IMR-90 (cell line): ENCODE data around the gene PTPRG. TPM values are rescaled to one million over a fixed set of nuclear protein-coding genes. Genes with fewer than 3 reads are reported as not detected.

Experiments used
- ATAC-seq: fragments of 200-7000 bp; cut with Tn5 transposase; 2 replicates; pipeline ENCODE4 v1.9.1; 2020; ENCODE audit warnings: low read depth, mild to moderate bottlenecking, moderate library complexity
- BruUV-seq: library from RNA; stranded (reverse); fragments of 400-500 nt; replicated peaks from 2 replicates; lab custom pipeline; 2021; lab: Mats Ljungman, UMichigan
- CTCF ChIA-PET: fragments of 300-600 bp; formaldehyde crosslinking; extraction: SDS; loops from one replicate; lab custom pipeline; 2021; ENCODE audit warnings: antibody characterized with exemption; lab: Yijun Ruan, JAX
- POLR2A ChIA-PET: fragments of 300-600 bp; sonication (Branson Sonifier 250); formaldehyde crosslinking; loops from one replicate; lab custom pipeline; 2022; ENCODE audit warnings: antibody characterized with exemption; ENCODE audit not compliant: unreplicated experiment; lab: Charles Lee
- DNase-seq: peaks from one replicate; pipeline ENCODE4 v3.0.0; 2013
- H2AFZ ChIP-seq: replicated peaks from 2 replicates; pipeline ENCODE3; 2013; ENCODE audit warnings: low read length, mild to moderate bottlenecking; ENCODE audit not compliant: poor library complexity
- H2AK5ac ChIP-seq: 2 replicates; pipeline ENCODE4 v1.6.1; 2013; ENCODE audit warnings: low read depth, low read length, inconsistent platforms
- H2AK9ac ChIP-seq: replicated peaks from 2 replicates; pipeline ENCODE3; 2013; ENCODE audit warnings: mild to moderate bottlenecking, low read depth, low read length, moderate library complexity; ENCODE audit not compliant: poor library complexity
- H2BK120ac ChIP-seq: 2 replicates; pipeline ENCODE4 v1.6.1; 2013; ENCODE audit warnings: low read depth, low read length, inconsistent platforms
- H2BK15ac ChIP-seq: 3 replicates; pipeline ENCODE4 v1.6.1; 2013; ENCODE audit warnings: low read depth, low read length, inconsistent platforms
- H2BK20ac ChIP-seq: 2 replicates; pipeline ENCODE4 v1.6.1; 2013; ENCODE audit warnings: low read depth, mild to moderate bottlenecking, inconsistent platforms, low read length, moderate library complexity
- H2BK5ac ChIP-seq: 2 replicates; pipeline ENCODE4 v1.6.1; 2013; ENCODE audit warnings: mild to moderate bottlenecking, low read depth, low read length, inconsistent platforms; ENCODE audit not compliant: poor library complexity, severe bottlenecking
- H3K14ac ChIP-seq: replicated peaks from 2 replicates; pipeline ENCODE4 v1.6.1; 2013; ENCODE audit warnings: low read depth, low read length, inconsistent platforms
- H3K18ac ChIP-seq: 2 replicates; pipeline ENCODE4 v1.6.1; 2013; ENCODE audit warnings: low read depth, low read length, control low read depth
- H3K23ac ChIP-seq: 2 replicates; pipeline ENCODE4 v1.6.1; 2013; ENCODE audit warnings: low read depth, low read length, inconsistent platforms
- H3K27ac ChIP-seq: 2 replicates; pipeline ENCODE4 v1.5.1; 2013; ENCODE audit warnings: mild to moderate bottlenecking, control low read depth, low read length; ENCODE audit not compliant: insufficient read depth
- H3K27me3 ChIP-seq: 2 replicates; pipeline ENCODE4 v1.6.1; 2013; ENCODE audit warnings: low read length; ENCODE audit not compliant: control insufficient read depth, insufficient read depth
- H3K36me3 ChIP-seq: 2 replicates; pipeline ENCODE4 v1.6.1; 2013; ENCODE audit warnings: low read length, mixed read lengths; ENCODE audit not compliant: control insufficient read depth, insufficient read depth
- H3K4ac ChIP-seq: 2 replicates; pipeline ENCODE4 v1.6.1; 2013; ENCODE audit warnings: low read depth, low read length, inconsistent platforms
- H3K4me1 ChIP-seq: 2 replicates; pipeline ENCODE4 v1.6.1; 2013; ENCODE audit warnings: low read length, mixed read lengths; ENCODE audit not compliant: control insufficient read depth, insufficient read depth
- H3K4me2 ChIP-seq: 2 replicates; pipeline ENCODE4 v1.6.1; 2013; ENCODE audit warnings: low read depth, mild to moderate bottlenecking, control low read depth, low read length, moderate library complexity
- H3K4me3 ChIP-seq: 2 replicates; pipeline ENCODE4 v1.5.1; 2013; ENCODE audit warnings: low read depth, mild to moderate bottlenecking, control low read depth, low read length, moderate library complexity; ENCODE audit not compliant: insufficient read depth
- H3K56ac ChIP-seq: 2 replicates; pipeline ENCODE4 v1.6.1; 2013; ENCODE audit warnings: low read length, inconsistent platforms; ENCODE audit not compliant: insufficient read depth; ENCODE audit errors: extremely low read depth
- H3K79me1 ChIP-seq, 2 experiments: 2 replicates each; pipeline ENCODE4 v1.6.1; 2013; ENCODE audit warnings: low read length in 2 of 2, inconsistent platforms in 1 of 2, low read depth in 1 of 2
- H3K9ac ChIP-seq: 2 replicates; pipeline ENCODE4 v1.6.1; 2013; ENCODE audit warnings: low read depth, low read length, control low read depth
- H3K9me1 ChIP-seq: 2 replicates; pipeline ENCODE4 v1.6.1; 2013; ENCODE audit warnings: low read length, inconsistent platforms; ENCODE audit not compliant: insufficient read depth
- H3K9me3 ChIP-seq: 2 replicates; pipeline ENCODE4 v1.6.1; 2013; ENCODE audit warnings: low read length; ENCODE audit not compliant: control insufficient read depth, insufficient read depth
- H4K20me1 ChIP-seq: 2 replicates; pipeline ENCODE4 v1.6.1; 2013; ENCODE audit warnings: low read length, inconsistent platforms; ENCODE audit not compliant: insufficient read depth
- H4K5ac ChIP-seq: 2 replicates; pipeline ENCODE4 v1.6.1; 2013; ENCODE audit warnings: mild to moderate bottlenecking, low read depth, low read length, control low read depth
- H4K8ac ChIP-seq, 2 experiments: 2 replicates each; pipeline ENCODE4 v1.6.1; 2013; ENCODE audit warnings: low read depth in 2 of 2, low read length in 2 of 2, control low read depth in 1 of 2, inconsistent platforms in 1 of 2
- H4K91ac ChIP-seq: 2 replicates; pipeline ENCODE4 v1.6.1; 2013; ENCODE audit warnings: low read depth, low read length, inconsistent platforms; ENCODE audit not compliant: insufficient read depth
- WGBS, 2 experiments: methylation state at CpG; one replicate each; pipeline versions ENCODE4 v1.1.5 to v1.1.7; 2013; ENCODE audit warnings: missing lambda C conversion rate in 2 of 2; ENCODE audit not compliant: insufficient read length in 1 of 2; ENCODE audit errors: extremely low coverage in 2 of 2; 5-methylcytosine and 5-hydroxymethylcytosine counted together
- dilution Hi-C: fragments of 300-500 bp; cut with HindIII; formaldehyde crosslinking; loops from one replicate; pipeline ENCODE4 v1.14.3; 2018; ENCODE audit warnings: low sequenced_read_pairs; ENCODE audit not compliant: unreplicated experiment
- in situ Hi-C: fragments of 300-500 bp; cut with MboI; formaldehyde crosslinking; loops from 3 replicates; pipeline ENCODE4 v1.14.3; 2019; ENCODE audit warnings: low sequenced_read_pairs, inconsistent platforms, mixed read lengths
- intact Hi-C: fragments of 100-400 bp; cut with micrococcal nuclease; formaldehyde crosslinking; loops from 2 replicates; pipeline ENCODE4 v1.10.0; 2022
- polyA plus RNA-seq, 3 experiments: library from polyadenylated mRNA; depleted of rRNA; stranded (reverse); fragments of >200 nt; gene quantifications; 2 replicates each; pipeline ENCODE4 v1.2.3, GENCODE V29; 2012; ENCODE audit warnings: low replicate concordance in 1 of 3
- total RNA-seq: library from RNA; depleted of rRNA; stranded (reverse); fragments of >200 nt; gene quantifications from 2 replicates; pipeline ENCODE4 v1.2.3, GENCODE V29; 2012
- TF ChIP-seq, protein P1 (sequence below): fragments of 150-350 bp; IDR thresholded peaks from 2 replicates; pipeline ENCODE4 v1.6.1; 2017; ENCODE audit warnings: mild to moderate bottlenecking, antibody characterized with exemption, low read length, low read depth

PTPRG gene
- total and polyA plus RNA-seq, 2 of the 4 experiments (the other 2 are of a cell fraction) = 7.7 to 31.0 TPM

DNA sequence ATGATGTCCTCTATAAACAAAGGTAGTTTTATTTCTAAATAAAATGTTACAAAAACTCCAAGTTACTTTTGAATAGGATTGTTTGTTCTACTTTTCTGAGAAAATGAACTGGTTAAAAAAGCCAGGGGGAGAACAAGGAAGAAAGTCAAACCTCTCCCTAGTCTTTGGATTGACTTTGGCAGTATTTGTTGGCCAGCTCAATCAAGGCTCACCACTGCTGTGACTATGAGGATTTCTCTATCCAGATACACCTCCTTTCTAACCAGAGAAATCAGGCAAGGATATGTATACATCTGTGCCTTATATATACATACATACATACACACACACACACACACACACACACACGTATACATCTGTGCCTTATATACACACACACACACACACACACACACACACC, 704.2 kb downstream of the PTPRG start:
- Histone ChIP-seq H4K91ac (no peak overlapping the region), H3K27ac (no peak overlapping the region), H3K23ac (no peak overlapping the region), H2BK20ac (no peak overlapping the region), H4K8ac (no peak overlapping the region), H3K56ac (no peak overlapping the region), H2BK120ac (no peak overlapping the region), H2AK9ac (no peak overlapping the region), H3K79me1 (no peaks in the 10 kb centered on the region), H3K4me3 (no peak overlapping the region), H3K9ac (no peak overlapping the region), H3K14ac (no peak overlapping the region), H2AFZ (no peak overlapping the region), H3K4me1 (no peaks in the 10 kb centered on the region), H2AK5ac (no peak overlapping the region), H4K20me1 (no peaks in the 10 kb centered on the region), H2BK15ac (no peak overlapping the region), H3K27me3 (no peaks in the 10 kb centered on the region), H3K4me2 (no peak overlapping the region), H2BK5ac (no peak overlapping the region), H3K36me3 (peaks cover 2% of the 10 kb centered on the region), H3K4ac (no peak overlapping the region), H3K9me3 (no peaks in the 10 kb centered on the region), H3K18ac (no peak overlapping the region), H3K9me1 (no peaks in the 10 kb centered on the region), H4K5ac (no peak overlapping the region)
- CTCF ChIA-PET = no interaction called here
- POLR2A ChIA-PET = no interaction called here
- WGBS, 2 experiments = no CpG with 5 or more reads among the region's 1 CpG
- TF ChIP-seq, protein P1, sequence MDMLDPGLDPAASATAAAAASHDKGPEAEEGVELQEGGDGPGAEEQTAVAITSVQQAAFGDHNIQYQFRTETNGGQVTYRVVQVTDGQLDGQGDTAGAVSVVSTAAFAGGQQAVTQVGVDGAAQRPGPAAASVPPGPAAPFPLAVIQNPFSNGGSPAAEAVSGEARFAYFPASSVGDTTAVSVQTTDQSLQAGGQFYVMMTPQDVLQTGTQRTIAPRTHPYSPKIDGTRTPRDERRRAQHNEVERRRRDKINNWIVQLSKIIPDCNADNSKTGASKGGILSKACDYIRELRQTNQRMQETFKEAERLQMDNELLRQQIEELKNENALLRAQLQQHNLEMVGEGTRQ = no peak
- dilution Hi-C loops (no loop called here), in situ Hi-C loops (no loop called here), intact Hi-C loops (no loop called here)
- ATAC-seq = no peak
- BruUV-seq = no TSS peak
- no peak for DNase-seq
